Mesenchymal stem cell (in vitro differentiated cells and primary cell): ENCODE results near the gene TBC1D22A.

Source experiments
- DNase-seq: peaks from one replicate; pipeline ENCODE4 v3.0.0-alpha.2; 2013
- H2AFZ ChIP-seq: one replicate; pipeline ENCODE4 v1.6.1; 2013; ENCODE audit warnings: low read depth, mild to moderate bottlenecking, control low read depth, inconsistent platforms, low read length, moderate library complexity
- H2AK5ac ChIP-seq: 2 replicates; pipeline ENCODE4 v1.6.1; 2013; ENCODE audit warnings: low read length, moderate library complexity, mild to moderate bottlenecking, inconsistent platforms; ENCODE audit not compliant: severe bottlenecking
- H2BK120ac ChIP-seq: one replicate; pipeline ENCODE4 v1.6.1; 2013; ENCODE audit warnings: low read depth, mild to moderate bottlenecking, inconsistent platforms, low read length, moderate library complexity
- H2BK12ac ChIP-seq, 2 experiments: one replicate each; pipeline ENCODE4 v1.6.1; 2013; ENCODE audit warnings: inconsistent platforms in 2 of 2, low read length in 2 of 2, mild to moderate bottlenecking in 2 of 2, moderate library complexity in 2 of 2, control low read depth in 1 of 2
- H2BK15ac ChIP-seq: one replicate; pipeline ENCODE4 v1.6.1; 2013; ENCODE audit warnings: mild to moderate bottlenecking, low read depth, inconsistent platforms; ENCODE audit not compliant: poor library complexity, severe bottlenecking
- H2BK5ac ChIP-seq: 2 replicates; pipeline ENCODE4 v1.6.1; 2013; ENCODE audit warnings: low read depth, mild to moderate bottlenecking, low read length, control low read depth, inconsistent platforms; ENCODE audit not compliant: poor library complexity, severe bottlenecking
- H3K14ac ChIP-seq, 2 experiments: one replicate each; pipeline ENCODE4 v1.6.1; 2013; ENCODE audit warnings: inconsistent platforms in 2 of 2, low read length in 2 of 2, control low read depth in 1 of 2, mild to moderate bottlenecking in 1 of 2, moderate library complexity in 1 of 2
- H3K18ac ChIP-seq, 2 experiments: one replicate each; pipeline ENCODE4 v1.6.1; 2013; ENCODE audit warnings: inconsistent platforms in 2 of 2, low read length in 2 of 2, control low read depth in 1 of 2, low read depth in 1 of 2, mild to moderate bottlenecking in 1 of 2
- H3K23ac ChIP-seq, 2 experiments: one replicate each; pipeline ENCODE4 v1.6.1; 2013; ENCODE audit warnings: inconsistent platforms in 2 of 2, low read length in 2 of 2, mild to moderate bottlenecking in 2 of 2, moderate library complexity in 2 of 2, control low read depth in 1 of 2
- H3K27ac ChIP-seq: 2 replicates; pipeline ENCODE4 v1.5.1; 2013; ENCODE audit warnings: mild to moderate bottlenecking, moderate library complexity, low read length, control low read depth, inconsistent platforms; ENCODE audit not compliant: poor library complexity, severe bottlenecking
- H3K27me3 ChIP-seq, 2 experiments: 2 replicates each; pipeline versions ENCODE4 v1.6.1 to v1.7.0; 2013; ENCODE audit warnings: low read length in 2 of 2, mild to moderate bottlenecking in 2 of 2, moderate library complexity in 2 of 2, control low read depth in 1 of 2, inconsistent platforms in 1 of 2; ENCODE audit not compliant: control insufficient read depth in 1 of 2, insufficient read depth in 1 of 2
- H3K36me3 ChIP-seq, 2 experiments: 2 replicates each; pipeline versions ENCODE4 v1.6.1 to v1.7.0; 2013; ENCODE audit warnings: low read length in 2 of 2, control low read depth in 1 of 2, inconsistent platforms in 1 of 2, low read depth in 1 of 2, mild to moderate bottlenecking in 1 of 2; ENCODE audit not compliant: insufficient read depth in 2 of 2, control insufficient read depth in 1 of 2
- H3K4ac ChIP-seq, 2 experiments: one replicate each; pipeline ENCODE4 v1.6.1; 2013; ENCODE audit warnings: inconsistent platforms in 2 of 2, low read length in 2 of 2, mild to moderate bottlenecking in 2 of 2, moderate library complexity in 2 of 2, control low read depth in 1 of 2, low read depth in 1 of 2
- H3K4me1 ChIP-seq: 2 replicates; pipeline ENCODE4 v1.6.1; 2013; ENCODE audit warnings: low read depth, low read length, control low read depth; ENCODE audit not compliant: control insufficient read depth, insufficient read depth
- H3K4me2 ChIP-seq: 2 replicates; pipeline ENCODE4 v1.6.1; 2013; ENCODE audit warnings: low read length, mild to moderate bottlenecking, inconsistent platforms; ENCODE audit not compliant: poor library complexity, severe bottlenecking
- H3K4me3 ChIP-seq, 2 experiments: 2 replicates each; pipeline versions ENCODE4 v1.5.1 to v1.7.0; 2013; ENCODE audit warnings: low read length in 2 of 2, mild to moderate bottlenecking in 2 of 2, control low read depth in 1 of 2, low read depth in 1 of 2; ENCODE audit not compliant: insufficient read depth in 1 of 2
- H3K79me1 ChIP-seq: replicated peaks from 2 replicates; pipeline ENCODE4 v1.6.1; 2013; ENCODE audit warnings: mild to moderate bottlenecking, control low read depth, low read length, inconsistent platforms; ENCODE audit not compliant: poor library complexity, severe bottlenecking
- H3K9ac ChIP-seq: 2 replicates; pipeline ENCODE4 v1.7.0; 2013; ENCODE audit warnings: mild to moderate bottlenecking, low read length, moderate library complexity
- H3K9me3 ChIP-seq: 2 replicates; pipeline ENCODE4 v1.7.0; 2013; ENCODE audit warnings: mild to moderate bottlenecking, low read length; ENCODE audit not compliant: control insufficient read depth
- H4K8ac ChIP-seq: one replicate; pipeline ENCODE4 v1.6.1; 2013; ENCODE audit warnings: inconsistent platforms, mild to moderate bottlenecking, low read length, moderate library complexity
- H4K91ac ChIP-seq: one replicate; pipeline ENCODE4 v1.6.1; 2013; ENCODE audit warnings: mild to moderate bottlenecking, low read length, inconsistent platforms
- WGBS: methylation state at CpG from one replicate; pipeline ENCODE4 v1.1.7; 2013; ENCODE audit warnings: mixed read lengths; 5-methylcytosine and 5-hydroxymethylcytosine counted together

TBC1D22A gene

DNA sequence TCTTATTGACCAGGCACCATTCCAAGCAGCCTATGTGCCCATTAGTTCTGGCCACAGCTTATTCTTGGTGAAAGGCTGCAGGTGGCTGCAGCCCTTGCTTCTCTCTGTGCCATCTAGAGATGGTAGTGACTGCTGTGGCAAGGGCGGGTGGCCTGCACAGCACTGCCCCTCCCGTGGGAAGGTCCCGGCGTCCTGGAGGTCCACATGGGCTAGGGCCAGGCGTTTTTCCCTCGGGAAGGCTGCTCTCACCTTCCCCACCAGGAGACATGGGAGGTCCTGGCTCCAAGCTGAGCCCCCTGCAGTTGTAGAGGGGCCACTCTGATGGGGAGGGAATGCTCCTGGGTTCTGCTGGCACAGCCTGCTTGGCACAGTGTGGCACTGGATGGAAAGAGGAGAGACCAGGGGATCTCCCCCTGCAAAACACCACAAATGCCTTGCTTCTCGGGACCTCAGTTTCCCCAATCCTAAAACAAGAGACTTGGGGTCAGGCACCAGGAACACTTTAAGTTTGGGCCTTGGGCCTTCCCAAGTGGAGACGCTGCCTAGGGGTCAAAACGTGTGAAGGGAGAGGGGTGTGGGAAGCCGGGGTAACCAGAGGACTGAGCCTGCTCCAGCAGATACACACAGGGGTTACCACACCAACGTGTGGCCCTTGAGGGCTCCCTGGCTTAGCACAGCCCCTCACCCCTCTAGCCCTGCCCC lies 10.0 kb upstream of the TBC1D22A start:
- H3K4me3 ChIP-seq, result no peak overlapping the region
- H4K8ac ChIP-seq, result no peak overlapping the region
- H2BK12ac ChIP-seq, result peak overlapping the region; percentile 12 to 92
- H3K4me2 ChIP-seq, result no peak overlapping the region
- H2BK5ac ChIP-seq, result no peak overlapping the region
- no peak overlapping the region for H3K9ac ChIP-seq
- DNase-seq, result no peak
- H3K27me3 ChIP-seq, result peaks cover 0 to 8% of the 10 kb centered on the region in 2 experiments
- H3K18ac ChIP-seq, result peak overlapping the region; percentile 23 to 32
- H3K27ac ChIP-seq, result no peak overlapping the region
- peaks cover 0 to 3% of the 10 kb centered on the region in 2 experiments for H3K36me3 ChIP-seq
- no peak overlapping the region for H3K14ac ChIP-seq
- whole genome bisulfite sequencing, result 94% methylated on average over 8 of the region's 11 CpGs
- no peak overlapping the region for H3K4ac ChIP-seq
- no peak overlapping the region for H3K23ac ChIP-seq
- peak overlapping the region; percentile 68 for H2BK15ac ChIP-seq
- H3K9me3 ChIP-seq, result peaks cover 4% of the 10 kb centered on the region
- H2BK120ac ChIP-seq, result peak overlapping the region; percentile 84
- H3K79me1 ChIP-seq, result no peaks in the 10 kb centered on the region
- no peak overlapping the region for H2AK5ac ChIP-seq
- H2AFZ ChIP-seq, result no peak overlapping the region
- H4K91ac ChIP-seq, result peak overlapping the region; percentile 55
- peaks cover 31% of the 10 kb centered on the region for H3K4me1 ChIP-seq

GRCh38 chr22:46752988-46753310 lies 9.5 kb upstream of the TBC1D22A start:
- Histone ChIP-seq H3K18ac (peak overlapping the region; percentile 96 to 97), H2AFZ (no peak overlapping the region), H3K79me1 (no peaks in the 10 kb centered on the region), H4K8ac (peak overlapping the region; percentile 79), H3K27ac (no peak overlapping the region), H3K27me3 (peaks cover 0 to 3% of the 10 kb centered on the region in 2 experiments), H3K4me3 (no peak overlapping the region), H3K9me3 (peaks cover 4% of the 10 kb centered on the region), H2AK5ac (no peak overlapping the region), H3K4me1 (peaks cover 31% of the 10 kb centered on the region), H2BK15ac (peak overlapping the region; percentile 73), H3K4ac (peak overlapping the region in 1 of 2 experiments; percentile 100), H2BK5ac (no peak overlapping the region), H3K14ac (peak overlapping the region in 1 of 2 experiments; percentile 13), H3K9ac (no peak overlapping the region), H3K4me2 (no peak overlapping the region), H2BK120ac (peak overlapping the region; percentile 84), H3K36me3 (peaks cover 0 to 5% of the 10 kb centered on the region in 2 experiments), H4K91ac (peak overlapping the region; percentile 97), H3K23ac (no peak overlapping the region), H2BK12ac (peak overlapping the region; percentile 51 to 99)
- 100% methylated on average over 2 of the region's 6 CpGs for WGBS
- DNase-seq, result no peak

- Histone ChIP-seq H2BK5ac (no peak overlapping the region), H2BK15ac (peak overlapping the region; percentile 73), H2BK120ac (peak overlapping the region; percentile 84), H3K4ac (peak overlapping the region; percentile 95 to 100), H3K79me1 (no peaks in the 10 kb centered on the region), H3K4me2 (no peak overlapping the region), H2BK12ac (peak overlapping the region; percentile 94 to 99), H3K27me3 (no peaks in the 10 kb centered on the region), H4K8ac (peak overlapping the region; percentile 97), H3K23ac (peak overlapping the region in 1 of 2 experiments; percentile 78), H3K27ac (peak overlapping the region; percentile 93), H3K4me3 (no peak overlapping the region), H2AFZ (no peak overlapping the region), H3K4me1 (peaks cover 31% of the 10 kb centered on the region), H2AK5ac (peak overlapping the region; percentile 76), H3K18ac (peak overlapping the region; percentile 96 to 97), H3K9ac (peak overlapping the region; percentile 81), H4K91ac (peak overlapping the region; percentile 97), H3K36me3 (peaks cover 0 to 5% of the 10 kb centered on the region in 2 experiments), H3K9me3 (peaks cover 4% of the 10 kb centered on the region), H3K14ac (peak overlapping the region in 1 of 2 experiments; percentile 93)
- 93% methylated on average over 8 of the region's 8 CpGs for WGBS
- DNase-seq, result no peak
Measured at GRCh38 chr22:46753360-46753759, 9.1 kb upstream of the TBC1D22A start.

GRCh38 chr22:46753761-46754109 lies 8.7 kb upstream of the TBC1D22A start:
- H3K9ac ChIP-seq, result peak overlapping the region; percentile 81
- H3K27ac ChIP-seq, result peak overlapping the region; percentile 93
- peak overlapping the region in 1 of 2 experiments; percentile 55 for H3K4me3 ChIP-seq
- H3K4ac ChIP-seq, result peak overlapping the region; percentile 95 to 100
- H2AFZ ChIP-seq, result no peak overlapping the region
- peak overlapping the region in 1 of 2 experiments; percentile 78 for H3K23ac ChIP-seq
- no peak overlapping the region for H3K4me2 ChIP-seq
- peak overlapping the region; percentile 96 to 97 for H3K18ac ChIP-seq
- no peak for DNase-seq
- no peaks in the 10 kb centered on the region for H3K79me1 ChIP-seq
- H2BK12ac ChIP-seq, result peak overlapping the region; percentile 94 to 99
- H3K4me1 ChIP-seq, result peaks cover 30% of the 10 kb centered on the region
- H4K8ac ChIP-seq, result peak overlapping the region; percentile 97
- peak overlapping the region; percentile 97 for H4K91ac ChIP-seq
- H2BK5ac ChIP-seq, result peak overlapping the region; percentile 51
- H3K36me3 ChIP-seq, result peaks cover 0 to 5% of the 10 kb centered on the region in 2 experiments
- H2BK120ac ChIP-seq, result peak overlapping the region; percentile 65
- H3K27me3 ChIP-seq, result no peaks in the 10 kb centered on the region
- WGBS, result 83% methylated on average over 4 of the region's 4 CpGs
- peak overlapping the region in 1 of 2 experiments; percentile 93 for H3K14ac ChIP-seq
- peaks cover 4% of the 10 kb centered on the region for H3K9me3 ChIP-seq
- peak overlapping the region; percentile 66 for H2BK15ac ChIP-seq
- peak overlapping the region; percentile 76 for H2AK5ac ChIP-seq
